ENCODE measurements around the gene KCNV2.

- TF ChIP-seq CTCF (IDR thresholded peaks at IDR 0.05; ENCODE audit: insufficient read depth, low read length, poor library complexity, severe bottlenecking), result no peak
- no peak for TF ChIP-seq EZH2phosphoT487 (conservative IDR thresholded peaks at IDR 0.05; ENCODE audit: low read length)
Measured at GRCh38 chr9:2717385-2717784, at the start of gene KCNV2.

Measured in SU-DHL-6 (cell line).